GM12878 (cell line): ENCODE data around the gene SLIT1.

Experiments
- CBX5 ChIP-seq: sonication (generic); IDR thresholded peaks from 2 replicates; pipeline ENCODE4 v1.6.1; 2016; ENCODE audit warnings: low read depth, moderate library complexity, mild to moderate bottlenecking, inconsistent platforms
- CHD2 ChIP-seq: IDR thresholded peaks from 2 replicates; pipeline ENCODE4 v1.6.1; 2011; ENCODE audit warnings: low read depth, low read length, improper control_type of control experiment, borderline replicate concordance
- CTCF ChIP-seq, 3 experiments: IDR thresholded peaks in 2 of 3; conservative IDR thresholded peaks in 1 of 3; 2 replicates each; pipeline ENCODE4 v1.5.1; 2011; ENCODE audit warnings: low read depth in 3 of 3, low read length in 3 of 3, mild to moderate bottlenecking in 3 of 3, control low read depth in 2 of 3, moderate library complexity in 2 of 3, inconsistent platforms in 1 of 3, mixed read lengths in 1 of 3; ENCODE audit not compliant: control insufficient read depth in 2 of 3, insufficient read depth in 1 of 3; ENCODE audit errors: extremely low read depth in 1 of 3
- EZH2 ChIP-seq: IDR thresholded peaks from 2 replicates; pipeline ENCODE4 v1.6.1; 2012; ENCODE audit warnings: low read depth, mild to moderate bottlenecking, control low read depth, inconsistent platforms, low read length, borderline replicate concordance; ENCODE audit not compliant: control insufficient read depth
- MXI1 ChIP-seq: fragments of 150-350 bp; IDR thresholded peaks from 2 replicates; pipeline ENCODE4 v1.6.1; 2011; ENCODE audit warnings: low read depth, mild to moderate bottlenecking, inconsistent platforms, low read length, improper control_type of control experiment
- POLR2AphosphoS5 ChIP-seq: IDR thresholded peaks from 2 replicates; pipeline ENCODE4 v1.6.1; 2011; ENCODE audit warnings: mild to moderate bottlenecking, low read length, inconsistent platforms
- RAD21 ChIP-seq: IDR thresholded peaks from 2 replicates; pipeline ENCODE4 v1.6.1; 2011; ENCODE audit warnings: mild to moderate bottlenecking, low read depth, low read length, moderate library complexity; ENCODE audit not compliant: insufficient read depth
- RBBP5 ChIP-seq: fragments of 200-600 bp; sonication (generic); conservative IDR thresholded peaks from 2 replicates; pipeline ENCODE4 v1.6.1; 2016
- RCOR1 ChIP-seq: conservative IDR thresholded peaks from 2 replicates; pipeline ENCODE4 v1.6.1; 2012; ENCODE audit warnings: low read depth, low read length, improper control_type of control experiment
- REST ChIP-seq: IDR thresholded peaks from 2 replicates; pipeline ENCODE4 v1.6.1; 2012; ENCODE audit warnings: mild to moderate bottlenecking, low read depth, low read length
- TAF1 ChIP-seq: IDR thresholded peaks from 2 replicates; pipeline ENCODE4 v1.6.1; 2011; ENCODE audit warnings: mild to moderate bottlenecking, low read depth, low read length, borderline replicate concordance
- ZNF592 ChIP-seq: fragments of 450-650 bp; IDR thresholded peaks from 2 replicates; pipeline ENCODE4 v1.6.1; 2017; ENCODE audit warnings: mild to moderate bottlenecking, moderate library complexity

GRCh38 chr10:97042716-97043562, 142.8 kb downstream of the SLIT1 start:
- TF ChIP-seq POLR2AphosphoS5 (no peak), REST (no peak), RCOR1 (no peak), CTCF (IDR thresholded peaks at IDR 0.05 in 2 of 3, conservative IDR thresholded peaks at IDR 0.05 in 1 of 3; ENCODE audit: control insufficient read depth in 2 of 3, extremely low read depth in 1 of 3, insufficient read depth in 1 of 3, low read depth in 3 of 3, low read length in 3 of 3) (no peak), RAD21 (no peak), RBBP5 (no peak), EZH2 (no peak), CHD2 (no peak), TAF1 (no peak), CBX5 (no peak), MXI1 (no peak), ZNF592 (no peak)
